Heart left ventricle (tissue), 13 donors: ENCODE results near the gene CNTRL.

Experiments
- CTCF ChIP-seq, 12 donors: fragments of 200-600 bp; sonication (generic) in 4 of 12; IDR thresholded peaks; one replicate each; pipeline versions ENCODE4 v1.5.0 to v1.8.0; 2018 to 2022; ENCODE audit warnings: antibody characterized with exemption in 12 of 12, mild to moderate bottlenecking in 5 of 12
- POLR2A ChIP-seq, 2 donors: fragments of 450-650 bp; IDR thresholded peaks; one replicate each; pipeline ENCODE4 v1.6.1; 2017; ENCODE audit warnings: antibody characterized with exemption in 2 of 2, mild to moderate bottlenecking in 2 of 2, moderate library complexity in 2 of 2
- donor health status: ischemic (EF 13 %, LVEDD 7.1; RV severe dilation, severe dysfunction).
- donor health status: DM: no; HTN: yes; CAD: no.
- donor health status: DM: no; HTN: no; CAD: no.
- donor health status: ischemic (EF 25% LVEDD 6.9; RV normal size, moderate dysfunction).
- donor health status: ischemic (EF 25% LVEDD 5.7; RV mildly dilated, moderate dysfunction).
- donor health status: ischemic (EF 35%, LVEDD 5.7; RV mildly dilated, moderate dysfunction).
- donor health status: nonischemic (EF 11% LVEDD 7.7; RV severe dilation, severe dysfunction).
- donor health status: DM: yes; HTN: yes; CAD: no.
- donor health status: PGD.
- donor health status: ischemic (EF 29% LVEDD 5.4; RV normal size, mild dysfunction).
- donor health status: nonischemic (EF 23%, LVEDD 6.1; RV moderate dilation, normal function).

GRCh38 chr9:121069396-121069795, 5.4 kb upstream of the CNTRL start:
- TF ChIP-seq POLR2A (IDR thresholded peaks at IDR 0.05) = no peak
- no peak for TF ChIP-seq CTCF (IDR thresholded peaks at IDR 0.05)
